Measurements from ENCODE around the gene TSPAN15. TPM values are rescaled to one million over a fixed set of nuclear protein-coding genes. Genes with fewer than 3 reads are reported as not detected.

Gene TSPAN15
- total and polyA plus RNA-seq, 2 experiments from 2014 or later, result 6.6 to 10.1 TPM

DNA sequence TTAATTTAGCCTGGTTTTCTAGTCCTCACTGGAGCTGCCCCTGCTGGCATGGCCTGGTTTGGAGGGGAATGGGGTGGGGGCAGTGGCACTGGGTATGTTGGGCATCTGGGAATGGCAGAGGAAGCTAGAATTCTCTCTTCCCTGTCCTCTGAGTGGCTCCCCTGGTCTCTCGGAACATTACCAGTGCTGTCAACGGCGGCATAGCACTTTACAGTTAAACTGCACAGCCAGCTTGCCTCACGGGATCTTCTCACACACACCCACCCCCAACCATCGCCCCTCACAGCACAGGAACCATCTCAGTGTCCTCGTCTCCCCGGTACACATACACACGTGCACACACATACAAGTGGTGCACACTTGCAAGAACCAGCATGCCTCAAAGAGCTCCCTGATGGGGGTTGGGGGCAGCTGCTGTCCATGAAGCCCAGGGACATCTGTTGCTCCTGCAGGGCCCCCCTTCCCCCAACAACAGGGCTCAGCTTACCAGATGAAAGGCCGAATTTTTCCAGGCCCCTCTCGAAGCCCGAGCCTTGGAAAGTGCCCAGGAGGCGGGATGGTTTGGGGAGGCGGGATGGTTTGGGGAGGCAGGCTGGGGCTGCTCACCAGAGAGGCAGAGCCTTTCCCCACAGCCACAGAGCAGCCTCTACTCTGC, 41.0 kb downstream of the TSPAN15 start:
- Mint-ChIP-seq H3K27ac (no peak overlapping the region), H3K4me3 (no peak overlapping the region), H3K4me1 (peaks cover 9% of the 10 kb centered on the region; the same call in 2 of the 3 replicates), H3K9me3 (peaks cover 23% of the 10 kb centered on the region), H3K27me3 (ENCODE audit: insufficient read depth, low read depth, poor library complexity) (peaks cover 1% of the 10 kb centered on the region), H3K36me3 (ENCODE audit: low read depth) (peaks cover 19% of the 10 kb centered on the region)
- DNase-seq (ENCODE audit: low spot score) (no peak), ATAC-seq (peak; percentile 24; the same call in 2 of the 3 replicates)
- Histone ChIP-seq H3K27me3 (ENCODE audit: insufficient read depth) (no peaks in the 10 kb centered on the region), H3K9me2 (ENCODE audit: insufficient read depth) (no peaks in the 10 kb centered on the region), H3K27ac (ENCODE audit: low read depth) (no peak overlapping the region), H2AFZ (no peak overlapping the region), H3F3A (replicated peaks; ENCODE audit: low read depth) (no peaks in the 10 kb centered on the region), H3K4me1 (ENCODE audit: insufficient read depth) (no peaks in the 10 kb centered on the region), H4K20me1 (replicated peaks; ENCODE audit: insufficient read depth) (no peaks in the 10 kb centered on the region), H3K79me2 (replicated peaks; ENCODE audit: insufficient read depth) (no peaks in the 10 kb centered on the region), H3K4me2 (no peak overlapping the region), H3K4me3 (no peak overlapping the region), H3K36me3 (ENCODE audit: insufficient read depth) (no peaks in the 10 kb centered on the region)
- TF ChIP-seq ZNF462 (CRISPR knock-in tag; IDR thresholded peaks at IDR 0.05), result no peak
- no peak for TF ChIP-seq STAT1 (IDR thresholded peaks at IDR 0.05; ENCODE audit: unreplicated experiment)
- no peak for TF ChIP-seq ETS1 (IDR thresholded peaks at IDR 0.05)
- no peak for TF ChIP-seq JUNB (IDR thresholded peaks at IDR 0.05; ENCODE audit: unreplicated experiment)
- no peak for TF ChIP-seq EZH2phosphoT487 (IDR thresholded peaks at IDR 0.05; ENCODE audit: unreplicated experiment)
- no peak for TF ChIP-seq EZH2 (IDR thresholded peaks at IDR 0.05; ENCODE audit: low read depth, unreplicated experiment)
- TF ChIP-seq, protein P1, sequence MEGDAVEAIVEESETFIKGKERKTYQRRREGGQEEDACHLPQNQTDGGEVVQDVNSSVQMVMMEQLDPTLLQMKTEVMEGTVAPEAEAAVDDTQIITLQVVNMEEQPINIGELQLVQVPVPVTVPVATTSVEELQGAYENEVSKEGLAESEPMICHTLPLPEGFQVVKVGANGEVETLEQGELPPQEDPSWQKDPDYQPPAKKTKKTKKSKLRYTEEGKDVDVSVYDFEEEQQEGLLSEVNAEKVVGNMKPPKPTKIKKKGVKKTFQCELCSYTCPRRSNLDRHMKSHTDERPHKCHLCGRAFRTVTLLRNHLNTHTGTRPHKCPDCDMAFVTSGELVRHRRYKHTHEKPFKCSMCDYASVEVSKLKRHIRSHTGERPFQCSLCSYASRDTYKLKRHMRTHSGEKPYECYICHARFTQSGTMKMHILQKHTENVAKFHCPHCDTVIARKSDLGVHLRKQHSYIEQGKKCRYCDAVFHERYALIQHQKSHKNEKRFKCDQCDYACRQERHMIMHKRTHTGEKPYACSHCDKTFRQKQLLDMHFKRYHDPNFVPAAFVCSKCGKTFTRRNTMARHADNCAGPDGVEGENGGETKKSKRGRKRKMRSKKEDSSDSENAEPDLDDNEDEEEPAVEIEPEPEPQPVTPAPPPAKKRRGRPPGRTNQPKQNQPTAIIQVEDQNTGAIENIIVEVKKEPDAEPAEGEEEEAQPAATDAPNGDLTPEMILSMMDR (conservative IDR thresholded peaks at IDR 0.05; ENCODE audit: low read depth in 2 of 2), result no peak
- no peak for TF ChIP-seq ZNF331 (CRISPR knock-in tag; IDR thresholded peaks at IDR 0.05; ENCODE audit: low read depth)
- TF ChIP-seq ZNF114 (CRISPR knock-in tag; IDR thresholded peaks at IDR 0.05), result no peak
- TF ChIP-seq POLR2AphosphoS5 (IDR thresholded peaks at IDR 0.05; ENCODE audit: low read depth), result no peak
- TF ChIP-seq REST (IDR thresholded peaks at IDR 0.05; ENCODE audit: unreplicated experiment), result no peak
- TF ChIP-seq NANOG (IDR thresholded peaks at IDR 0.05; ENCODE audit: borderline replicate concordance), result no peak
- no peak for TF ChIP-seq CREB1 (CRISPR knock-in tag; IDR thresholded peaks at IDR 0.05; ENCODE audit: low read depth)

Measured in GM23338 (cell line).